G401.6 (cell line): Measurements from ENCODE around the gene MSH3.

Experiments
- FAIRE-seq: peaks from 2 replicates; lab custom pipeline; 2012; peaks lifted over from hg19 to GRCh38; lab: Jason Lieb, UNC

The MSH3 gene

DNA sequence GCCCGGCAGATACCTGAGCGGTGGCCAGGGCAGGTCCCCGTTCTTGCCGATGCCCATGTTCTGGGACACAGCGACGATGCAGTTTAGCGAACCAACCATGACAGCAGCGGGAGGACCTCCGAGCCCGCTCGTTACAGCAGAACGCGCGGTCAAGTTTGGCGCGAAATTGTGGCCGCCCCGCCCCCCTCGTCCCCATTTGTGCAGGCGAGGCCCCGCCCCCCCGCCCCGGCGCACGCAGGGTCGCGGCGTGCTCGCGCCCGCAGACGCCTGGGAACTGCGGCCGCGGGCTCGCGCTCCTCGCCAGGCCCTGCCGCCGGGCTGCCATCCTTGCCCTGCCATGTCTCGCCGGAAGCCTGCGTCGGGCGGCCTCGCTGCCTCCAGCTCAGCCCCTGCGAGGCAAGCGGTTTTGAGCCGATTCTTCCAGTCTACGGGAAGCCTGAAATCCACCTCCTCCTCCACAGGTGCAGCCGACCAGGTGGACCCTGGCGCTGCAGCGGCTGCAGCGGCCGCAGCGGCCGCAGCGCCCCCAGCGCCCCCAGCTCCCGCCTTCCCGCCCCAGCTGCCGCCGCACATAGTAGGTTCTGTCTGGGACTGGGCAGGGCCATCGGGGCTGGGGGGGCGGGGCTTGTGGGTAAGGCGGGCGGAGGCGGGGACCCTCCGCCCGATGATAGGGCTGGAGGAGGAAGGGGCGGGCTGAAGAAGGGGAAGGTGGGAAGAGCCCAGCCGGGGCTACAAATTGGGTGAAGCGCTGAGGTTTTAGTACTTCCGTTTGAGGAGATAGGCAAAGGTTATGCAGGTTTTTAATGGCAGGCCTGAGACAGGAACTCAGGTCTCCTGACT is at the start of gene MSH3, which contains the start of gene DHFR:
Gene MSH3, plus strand, starts transcription at position 262 of the 840 bp plus-strand sequence. Its CDS starts 76 bp downstream, at position 338.
Gene DHFR, minus strand, starts transcription at position 593 of the 840 bp plus-strand sequence. Its CDS starts 494 bp downstream, at position 99.
- FAIRE-seq = peak; percentile 75

DNA sequence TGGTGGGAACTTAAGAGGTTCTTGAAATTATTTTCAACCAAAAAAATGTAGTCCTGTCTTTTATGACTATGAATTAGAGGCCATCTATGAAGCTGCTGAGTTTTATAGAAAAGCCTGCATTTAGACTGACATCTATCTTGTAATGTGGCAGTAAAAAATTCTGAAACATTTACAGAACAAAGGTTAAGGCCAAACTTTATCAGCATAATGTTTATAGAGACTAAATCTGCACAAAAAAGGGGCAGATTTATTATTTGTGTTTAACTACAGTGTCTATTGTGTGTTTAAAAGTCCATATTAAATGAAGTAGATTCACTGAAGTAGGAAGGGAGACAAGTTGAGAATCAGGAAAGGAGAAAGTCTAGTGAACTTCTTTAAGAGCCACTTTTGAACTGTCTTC is 47.1 kb upstream of the MSH3 start:
- no peak for FAIRE-seq

DNA sequence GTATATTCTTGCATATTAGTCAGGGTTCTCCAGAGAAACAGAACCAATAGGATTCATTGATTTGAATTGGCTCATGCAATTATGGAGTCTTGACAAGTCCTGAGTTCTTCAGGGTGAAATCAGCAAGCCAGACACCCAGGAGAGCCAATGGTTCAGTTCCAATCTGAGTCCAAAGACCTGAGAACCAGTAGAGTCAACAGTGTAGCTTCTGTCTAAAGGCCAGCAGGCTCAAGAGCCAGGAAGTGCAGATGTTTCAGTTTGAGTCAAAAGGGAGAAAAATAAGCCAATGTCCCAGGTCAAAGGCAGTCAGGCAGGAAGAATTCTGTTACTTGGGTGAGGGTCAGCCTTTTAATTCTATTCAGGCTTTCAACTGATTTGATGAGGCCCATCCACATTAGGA is 46.6 kb upstream of the MSH3 start:
- no peak for FAIRE-seq

GRCh38 chr5:80608731-80609130 is 45.7 kb upstream of the MSH3 start:
- FAIRE-seq = no peak

GRCh38 chr5:80609692-80610091 is 44.8 kb upstream of the MSH3 start:
- no peak for FAIRE-seq

DNA sequence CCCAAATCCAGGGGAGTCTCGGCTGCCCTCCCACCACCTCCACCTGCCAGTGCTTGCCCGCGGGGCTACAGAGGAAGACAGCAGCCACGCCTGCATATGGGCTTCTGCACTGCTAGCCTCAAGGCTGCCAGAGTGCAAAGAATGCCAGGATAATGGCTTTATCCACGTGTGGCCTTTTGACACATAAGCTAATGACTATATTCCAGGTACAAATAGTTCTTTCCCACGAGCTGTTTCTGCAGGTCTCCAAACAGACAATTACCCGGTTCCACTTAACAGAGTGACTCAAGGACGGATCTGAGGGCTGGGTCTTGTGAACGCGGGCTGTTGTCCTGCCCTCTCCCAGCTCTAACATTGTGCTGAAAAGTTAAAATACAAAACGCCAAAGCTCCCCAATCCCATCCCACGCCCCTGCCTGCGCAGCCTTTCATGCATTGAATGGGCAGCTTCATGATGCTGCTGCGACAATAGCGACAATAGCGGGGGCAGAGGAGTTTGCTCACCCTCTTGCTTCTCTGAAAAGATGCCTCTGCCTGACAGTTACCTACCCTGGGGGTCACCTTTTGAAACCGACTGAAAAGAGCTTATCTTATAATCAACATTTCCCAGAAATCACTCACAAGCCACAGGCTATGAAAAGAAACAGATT is 39.1 kb upstream of the MSH3 start:
- FAIRE-seq = no peak

GRCh38 chr5:80618438-80618837 is 36.0 kb upstream of the MSH3 start:
- no peak for FAIRE-seq

DNA sequence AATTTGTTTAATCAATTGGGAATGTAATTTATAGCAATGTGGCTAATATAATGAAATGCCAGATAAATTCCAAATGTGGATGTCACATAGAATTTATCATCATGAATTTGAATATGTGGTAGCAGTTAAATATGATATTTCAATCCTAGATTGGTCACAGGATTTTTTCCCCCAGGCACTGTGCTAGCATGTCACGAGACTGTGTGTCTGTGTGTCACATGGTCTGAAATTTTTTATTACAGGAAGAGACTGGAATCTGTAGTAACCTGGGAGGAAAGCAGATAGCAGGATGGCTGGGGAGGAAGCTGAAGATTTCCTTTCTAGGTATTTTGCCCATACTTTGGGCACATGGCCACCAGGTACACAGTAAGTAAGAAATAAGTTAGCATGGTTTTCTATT is 35.4 kb upstream of the MSH3 start:
- FAIRE-seq = no peak

GRCh38 chr5:80620211-80620610 is 34.2 kb upstream of the MSH3 start:
- no peak for FAIRE-seq

GRCh38 chr5:80622756-80623155 is 31.7 kb upstream of the MSH3 start:
- no peak for FAIRE-seq

GRCh38 chr5:80623999-80624398 is 30.5 kb upstream of the MSH3 start:
- FAIRE-seq = no peak

DNA sequence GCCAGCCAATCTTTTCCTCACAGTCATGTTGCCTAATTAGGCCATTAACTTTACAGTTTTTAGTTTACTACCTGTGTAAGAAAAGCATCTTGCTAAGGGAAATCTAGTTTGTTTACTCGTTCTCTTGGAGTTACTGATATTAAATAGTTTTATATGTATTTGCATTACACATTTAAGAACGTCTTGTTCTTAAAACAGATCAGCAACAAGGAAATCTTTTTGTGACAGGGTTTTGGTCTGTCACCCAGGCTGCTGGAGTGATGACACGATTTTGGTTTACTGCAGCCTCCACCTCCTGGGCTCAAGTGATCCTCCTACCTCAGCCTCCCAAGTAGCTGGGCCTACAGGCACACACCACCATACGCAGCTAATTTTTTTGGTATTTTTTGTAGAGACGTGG is 29.2 kb upstream of the MSH3 start:
- no peak for FAIRE-seq

DNA sequence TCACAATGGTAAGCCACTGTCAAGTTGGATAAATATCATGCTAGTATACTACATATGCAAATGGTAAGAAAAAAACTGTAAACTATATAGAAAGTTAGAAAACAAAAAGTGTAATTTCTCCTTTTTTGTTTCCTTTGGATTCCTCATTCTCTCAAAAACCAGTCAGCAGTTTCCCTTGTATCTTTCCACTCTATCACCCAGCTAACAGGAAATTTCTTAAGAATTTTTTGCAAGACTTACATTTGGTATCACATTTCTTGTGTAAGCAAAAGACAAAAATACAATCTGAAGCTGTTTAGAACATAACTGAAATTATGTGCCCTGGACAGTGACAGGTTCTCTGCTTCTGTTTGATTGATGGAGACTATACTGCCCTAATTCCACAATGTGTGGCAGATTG is 25.2 kb upstream of the MSH3 start:
- FAIRE-seq = no peak

- no peak for FAIRE-seq
These were observed 22.9 kb upstream of the MSH3 start for GRCh38 chr5:80631278-80632259.

DNA sequence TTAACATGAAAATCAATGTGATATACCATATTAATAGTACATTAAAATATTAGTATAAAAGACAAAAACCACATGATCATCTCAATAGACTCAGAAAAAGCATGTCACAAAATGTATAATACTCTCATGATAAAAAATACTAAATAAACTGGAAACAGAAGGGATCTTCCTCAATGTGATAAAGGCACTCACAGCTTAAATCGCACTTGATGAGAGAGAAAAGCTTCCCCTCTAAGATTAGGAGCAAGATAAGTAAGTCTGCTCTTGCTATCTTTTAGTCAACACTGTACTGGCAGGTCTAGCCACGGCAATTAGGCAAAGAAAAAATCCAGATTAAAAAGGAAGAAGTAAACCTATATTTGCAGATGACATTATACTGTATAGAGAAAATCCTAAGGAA is 21.8 kb upstream of the MSH3 start:
- no peak for FAIRE-seq

DNA sequence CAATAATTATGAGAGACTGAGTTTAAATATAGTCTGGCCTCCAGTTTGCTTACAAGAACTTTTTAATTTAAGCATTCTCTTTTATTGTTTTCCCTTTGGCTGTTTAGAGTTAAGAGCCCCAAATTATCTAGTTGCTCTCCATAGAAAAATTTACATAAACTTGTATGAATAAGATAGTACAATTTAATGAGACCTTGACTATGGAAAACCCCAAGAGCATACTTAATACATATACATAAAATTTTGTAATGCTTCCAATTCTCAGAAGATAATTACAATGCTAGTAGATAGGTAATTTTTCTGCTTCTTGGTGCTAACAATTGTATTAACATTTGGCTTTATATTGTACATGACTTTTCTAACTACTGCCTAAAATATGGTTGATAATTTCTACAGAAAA is 20.3 kb upstream of the MSH3 start:
- peak; percentile 8 for FAIRE-seq

DNA sequence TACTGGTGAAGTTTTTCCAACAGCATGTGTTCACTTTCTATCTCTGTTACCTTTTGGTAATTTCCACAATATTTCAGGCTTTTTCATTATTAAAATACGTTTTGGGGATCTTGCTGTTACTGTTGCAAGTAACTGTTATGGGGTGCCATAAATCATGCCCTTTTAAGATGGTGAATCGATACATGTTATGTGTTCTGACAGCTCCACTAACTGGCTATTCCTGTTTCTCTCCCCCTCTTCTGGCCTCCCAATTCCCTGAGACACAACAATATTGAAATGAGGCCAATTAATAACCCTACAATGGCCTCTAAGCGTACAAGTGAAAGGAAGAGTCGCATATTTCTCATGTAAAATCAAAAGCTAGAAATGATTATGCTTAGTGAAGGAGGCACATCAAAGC is 13.1 kb upstream of the MSH3 start:
- no peak for FAIRE-seq

DNA sequence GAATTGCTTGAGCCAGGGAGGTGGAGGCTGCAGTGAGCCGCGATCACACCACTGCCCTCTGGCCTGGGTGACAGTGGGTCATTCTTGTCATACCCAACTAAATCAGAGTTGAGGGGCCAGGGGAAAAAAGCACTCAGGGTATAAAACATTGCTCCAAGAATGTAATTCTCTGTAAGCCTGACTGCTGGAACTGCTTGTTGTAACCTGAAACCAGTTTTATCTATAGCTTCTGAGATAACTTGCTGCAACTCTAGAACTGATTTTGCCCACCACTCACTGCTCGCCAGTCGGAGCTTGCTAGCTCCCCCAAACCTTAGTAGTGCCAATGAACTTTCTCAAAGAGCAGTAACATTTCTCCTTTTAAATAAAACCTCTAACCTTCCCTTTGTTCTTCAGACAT is 9.6 kb upstream of the MSH3 start:
- no peak for FAIRE-seq

DNA sequence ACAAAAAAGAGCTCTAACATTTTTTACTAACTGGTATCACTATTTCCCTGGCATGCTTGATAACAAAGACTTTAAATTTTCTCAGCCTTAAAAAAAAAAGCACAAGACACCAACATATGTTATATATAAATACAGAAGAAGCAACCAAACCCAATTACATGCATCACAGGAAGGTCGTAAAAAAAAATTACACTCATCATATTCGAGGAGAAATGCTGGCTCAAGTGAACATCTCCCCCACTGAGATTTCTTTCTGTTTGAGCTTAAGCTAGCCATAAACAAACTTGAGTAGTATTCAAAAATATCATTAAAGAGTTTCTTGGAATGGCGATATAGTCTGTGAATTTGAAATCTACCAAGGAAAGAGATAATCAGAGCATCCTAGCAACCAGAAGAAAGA is 7.5 kb upstream of the MSH3 start:
- no peak for FAIRE-seq

DNA sequence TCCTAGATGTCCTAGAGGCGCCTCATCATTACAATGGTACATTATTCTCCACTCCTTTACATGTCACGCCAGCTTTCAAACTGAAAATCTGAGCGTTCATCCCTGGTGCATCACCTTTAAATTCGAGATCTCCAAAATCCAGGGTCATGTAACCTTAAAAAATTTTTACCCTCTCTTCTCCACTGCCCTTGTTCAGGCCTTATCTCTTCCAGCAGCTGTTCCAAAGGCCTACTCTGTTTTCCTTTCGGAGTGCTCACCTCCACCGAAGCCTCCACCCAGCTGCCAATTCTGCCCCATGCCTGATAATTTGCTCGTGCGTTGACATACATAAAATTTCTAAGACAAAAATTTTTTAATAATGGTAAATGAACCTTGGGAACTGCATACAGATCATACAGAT is 950 bp upstream of the MSH3 start:
- no peak for FAIRE-seq

DNA sequence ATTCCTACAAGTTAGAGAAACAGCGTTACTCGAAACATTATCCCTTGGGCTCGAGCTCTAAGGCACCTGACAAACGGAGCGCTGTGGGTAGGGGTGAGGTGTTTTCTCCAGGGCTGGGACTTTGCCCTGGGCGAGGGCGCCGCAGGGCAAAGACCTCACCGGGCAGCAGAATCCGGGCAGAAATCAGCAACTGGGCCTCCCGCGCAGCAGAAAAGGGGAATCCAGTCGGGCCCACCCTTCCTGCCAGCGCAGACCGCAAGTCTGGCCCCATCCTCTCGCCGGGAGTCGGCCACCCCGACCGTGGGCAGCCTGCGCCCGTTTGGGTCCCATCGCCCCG is 430 bp upstream of the MSH3 start:
- FAIRE-seq = no peak

- no peak for FAIRE-seq
These were observed 851 bp downstream of the MSH3 start for GRCh38 chr5:80655231-80655774.
